Spinal cord (tissue), 10 donors: ENCODE measurements around the gene DNAJC15. TPM values are rescaled to one million over a fixed set of nuclear protein-coding genes. Genes with fewer than 3 reads are reported as not detected.
"Not testable (repeated sequence)": the region's sequence is repeated elsewhere in the genome, so short reads cannot be mapped to it uniquely, and the experiment has no call there.

ENCODE experiments used
- DNase-seq, 6 donors: peaks; one replicate each; pipeline versions ENCODE4 v3.0.0 to v3.0.0-alpha.2; 2013 to 2015; ENCODE audit warnings: low spot score in 6 of 6, low read depth in 4 of 6
- H3K27ac ChIP-seq: one replicate; pipeline ENCODE4 v1.5.1; 2013; ENCODE audit warnings: low read depth, low read length, control low read depth
- H3K27me3 ChIP-seq: one replicate; pipeline ENCODE4 v1.6.1; 2013; ENCODE audit warnings: low read length; ENCODE audit not compliant: control insufficient read depth, insufficient read depth
- H3K36me3 ChIP-seq: one replicate; pipeline ENCODE4 v1.6.1; 2013; ENCODE audit warnings: low read length; ENCODE audit not compliant: control insufficient read depth, insufficient read depth
- H3K4me1 ChIP-seq: one replicate; pipeline ENCODE4 v1.6.1; 2013; ENCODE audit warnings: low read length; ENCODE audit not compliant: control insufficient read depth, insufficient read depth
- H3K4me3 ChIP-seq: one replicate; pipeline ENCODE4 v1.5.1; 2013; ENCODE audit warnings: low read depth, low read length, control low read depth
- H3K9me3 ChIP-seq: one replicate; pipeline ENCODE4 v1.6.1; 2013; ENCODE audit warnings: low read length; ENCODE audit not compliant: control insufficient read depth, insufficient read depth
- WGBS: methylation state at CpG from one replicate; pipeline ENCODE4 v1.1.5; 2013; ENCODE audit warnings: missing lambda C conversion rate; ENCODE audit not compliant: insufficient coverage; 5-methylcytosine and 5-hydroxymethylcytosine counted together
- polyA plus RNA-seq, 2 donors: library from polyadenylated mRNA; unstranded; fragments of 120-200 nt; gene quantifications; one replicate each; pipeline ENCODE4 v1.2.1, GENCODE V29; 2013; ENCODE audit not compliant: insufficient read length in 2 of 2
- total RNA-seq, 2 donors: library from RNA; depleted of rRNA in 1 of 2; stranded (reverse); fragments of 120-200 nt in 1 of 2; fragments of >200 nt in 1 of 2; gene quantifications; one replicate each; pipeline versions ENCODE4 v1.2.3 to v1.2.4, GENCODE V29; 2013 to 2014
- donor health status: healthy.

Gene DNAJC15
- total and polyA plus RNA-seq, 4 donors, result 19.1 to 27.6 (median 24.3) TPM

GRCh38 chr13:42990291-42991232 lies 32.8 kb upstream of the DNAJC15 start:
- Histone ChIP-seq H3K27me3 (peaks cover 6% of the 10 kb centered on the region), H3K9me3 (no peaks in the 10 kb centered on the region), H3K36me3 (no peaks in the 10 kb centered on the region), H3K4me1 (peaks cover 11% of the 10 kb centered on the region), H3K4me3 (no peak overlapping the region), H3K27ac (peak overlapping the region; percentile 72)
- peak in 2 of 6 donors; percentile 76 to 78 for DNase-seq
- 80% methylated on average over 1 of the region's 10 CpGs for WGBS

- Histone ChIP-seq H3K4me3 (peak overlapping the region; percentile 86), H3K4me1 (peaks cover 11% of the 10 kb centered on the region), H3K27ac (peak overlapping the region; percentile 91)
- not testable (repeated sequence) for H3K27me3 ChIP-seq, H3K9me3 ChIP-seq, H3K36me3 ChIP-seq, DNase-seq
- 43% methylated on average over 4 of the region's 15 CpGs for WGBS
Observed at GRCh38 chr13:42991233-42991897, 32.0 kb upstream of the DNAJC15 start.

GRCh38 chr13:42991898-42992763 lies 31.3 kb upstream of the DNAJC15 start, which contains the start of gene EPSTI1:
EPSTI1 (minus strand) TSS chr13:42992241; CDS start chr13:42992165, 76 bp downstream.
- peaks cover 6% of the 10 kb centered on the region for H3K27me3 ChIP-seq
- 2% methylated on average over 37 of the region's 45 CpGs for WGBS
- no peaks in the 10 kb centered on the region for H3K9me3 ChIP-seq
- H3K36me3 ChIP-seq, result no peaks in the 10 kb centered on the region
- H3K4me1 ChIP-seq, result peaks cover 11% of the 10 kb centered on the region
- H3K4me3 ChIP-seq, result peak within 1 kb of the TSS; percentile 86
- peak within 1 kb of the TSS; percentile 91 for H3K27ac ChIP-seq
- peak in 3 of 6 donors; percentile 44 to 73 (median 52) for DNase-seq

GRCh38 chr13:42992764-42993122 lies 30.6 kb upstream of the DNAJC15 start:
- peaks cover 11% of the 10 kb centered on the region for H3K4me1 ChIP-seq
- H3K4me3 ChIP-seq, result no peak overlapping the region
- DNase-seq, result no peak
- no peaks in the 10 kb centered on the region for H3K9me3 ChIP-seq
- H3K36me3 ChIP-seq, result no peaks in the 10 kb centered on the region
- H3K27me3 ChIP-seq, result peaks cover 6% of the 10 kb centered on the region
- H3K27ac ChIP-seq, result peak overlapping the region; percentile 91
- WGBS, result 83% methylated on average over 1 of the region's 4 CpGs

- Histone ChIP-seq H3K27ac (no peak overlapping the region), H3K4me3 (no peak overlapping the region), H3K36me3 (no peaks in the 10 kb centered on the region), H3K27me3 (peaks cover 6% of the 10 kb centered on the region), H3K4me1 (peaks cover 11% of the 10 kb centered on the region), H3K9me3 (no peaks in the 10 kb centered on the region)
- WGBS, result no CpG with 5 or more reads among the region's 1 CpG
- DNase-seq, result no peak
Observed at GRCh38 chr13:42994878-42995277, 28.5 kb upstream of the DNAJC15 start.

GRCh38 chr13:42996584-42996983 lies 26.8 kb upstream of the DNAJC15 start:
- DNase-seq, result no peak
- Histone ChIP-seq H3K9me3 (no peaks in the 10 kb centered on the region), H3K36me3 (no peaks in the 10 kb centered on the region), H3K4me1 (peaks cover 8% of the 10 kb centered on the region), H3K27me3 (peaks cover 6% of the 10 kb centered on the region), H3K4me3 (no peak overlapping the region), H3K27ac (no peak overlapping the region)
- no CpG with 5 or more reads among the region's 3 CpGs for WGBS

- H3K4me3 ChIP-seq, result no peak overlapping the region
- no peaks in the 10 kb centered on the region for H3K36me3 ChIP-seq
- H3K27me3 ChIP-seq, result no peaks in the 10 kb centered on the region
- no peak overlapping the region for H3K27ac ChIP-seq
- H3K4me1 ChIP-seq, result no peaks in the 10 kb centered on the region
- no peak for DNase-seq
- 100% methylated on average over 1 of the region's 2 CpGs for WGBS
- H3K9me3 ChIP-seq, result no peaks in the 10 kb centered on the region
Observed at GRCh38 chr13:42997381-42997780, 26.0 kb upstream of the DNAJC15 start.

- no peak overlapping the region for H3K27ac ChIP-seq
- WGBS, result 86% methylated on average over 2 of the region's 2 CpGs
- H3K4me3 ChIP-seq, result no peak overlapping the region
- no peaks in the 10 kb centered on the region for H3K9me3 ChIP-seq
- no peaks in the 10 kb centered on the region for H3K36me3 ChIP-seq
- no peaks in the 10 kb centered on the region for H3K27me3 ChIP-seq
- no peaks in the 10 kb centered on the region for H3K4me1 ChIP-seq
- DNase-seq, result no peak
Observed at GRCh38 chr13:42999491-42999890, 23.9 kb upstream of the DNAJC15 start.

GRCh38 chr13:43000676-43001075 lies 22.7 kb upstream of the DNAJC15 start:
- no CpG with 5 or more reads among the region's 4 CpGs for WGBS
- no peak overlapping the region for H3K27ac ChIP-seq
- H3K27me3 ChIP-seq, result no peaks in the 10 kb centered on the region
- DNase-seq, result no peak
- H3K4me1 ChIP-seq, result no peaks in the 10 kb centered on the region
- H3K4me3 ChIP-seq, result no peak overlapping the region
- no peaks in the 10 kb centered on the region for H3K36me3 ChIP-seq
- H3K9me3 ChIP-seq, result no peaks in the 10 kb centered on the region
